HL-60/S4 treated with phorbol 12-myristate 13-acetate at 8.2 ng/mL for 4 days and 3 days (cell line): Measurements from ENCODE around the gene MCCD1.

Experiments used
- in situ Hi-C: fragments of 300-500 bp; cut with MboI; formaldehyde crosslinking; loops from 2 replicates; pipeline ENCODE4 v1.15.0; 2022; ENCODE audit warnings: low sequenced_read_pairs

The MCCD1 gene

GRCh38 chr6:31541658-31542521 is 13.1 kb downstream of the MCCD1 start, which contains the start of gene DDX39B:
DDX39B (minus strand) TSS chr6:31542003; CDS start chr6:31540532, 1,471 bp downstream.
- in situ Hi-C loops = no loop called here

GRCh38 chr6:31543639-31544038 is 14.9 kb downstream of the MCCD1 start:
- in situ Hi-C loops = no loop called here

- in situ Hi-C loops = no loop called here
Observed at GRCh38 chr6:31544676-31545075, 15.9 kb downstream of the MCCD1 start.

GRCh38 chr6:31545291-31545690 is 16.5 kb downstream of the MCCD1 start:
- in situ Hi-C loops = no loop called here

GRCh38 chr6:31546339-31546957 is 17.7 kb downstream of the MCCD1 start, which contains the start of gene ATP6V1G2:
ATP6V1G2 (minus strand) TSS chr6:31546608; CDS start chr6:31546559, 49 bp downstream.
- in situ Hi-C loops = no loop called here

GRCh38 chr6:31546958-31547726 is 18.4 kb downstream of the MCCD1 start, which contains the start of gene NFKBIL1:
NFKBIL1 (plus strand) TSS chr6:31547608; CDS start chr6:31547695, 87 bp downstream.
- in situ Hi-C loops = no loop called here

GRCh38 chr6:31547727-31548543 is 19.2 kb downstream of the MCCD1 start:
- in situ Hi-C loops = no loop called here

- in situ Hi-C loops = no loop called here
Observed at GRCh38 chr6:31548544-31548873, 19.7 kb downstream of the MCCD1 start.

GRCh38 chr6:31551371-31551770 is 22.6 kb downstream of the MCCD1 start:
- in situ Hi-C loops = loop anchor here (5.0 kb wide), 1 partner anchor 46 kb away; no protein-coding TSS in a partner anchor

- in situ Hi-C loops = no loop called here
Observed at GRCh38 chr6:31556307-31556706, 27.5 kb downstream of the MCCD1 start.

- in situ Hi-C loops = no loop called here
Observed at GRCh38 chr6:31557443-31558317, 28.9 kb downstream of the MCCD1 start.

- in situ Hi-C loops = no loop called here
Observed at GRCh38 chr6:31558318-31558625, 29.5 kb downstream of the MCCD1 start.

GRCh38 chr6:31558631-31559500 is 30.1 kb downstream of the MCCD1 start:
- in situ Hi-C loops = no loop called here

- in situ Hi-C loops = no loop called here
Observed at GRCh38 chr6:31559606-31559957, 30.8 kb downstream of the MCCD1 start.

- in situ Hi-C loops = no loop called here
Observed at GRCh38 chr6:31559958-31560696, 31.4 kb downstream of the MCCD1 start.

- in situ Hi-C loops = no loop called here
Observed at GRCh38 chr6:31560697-31561058, 31.9 kb downstream of the MCCD1 start.

- in situ Hi-C loops = no loop called here
Observed at GRCh38 chr6:31567531-31568370, 39.0 kb downstream of the MCCD1 start.
